Measurements from ENCODE around the gene CHIC2. TPM values are rescaled to one million over a fixed set of nuclear protein-coding genes. Genes with fewer than 3 reads are reported as not detected.

The CHIC2 gene
- total RNA-seq, 1 experiment from 2014 or later: 13.8 TPM

- in situ Hi-C loops (cut with HindIII; ENCODE audit: low pct_unique_long_range_greater_than_20kb, low sequenced_read_pairs): no loop called here
- no peak for DNase-seq (ENCODE audit: low read depth, low spot score)
These were observed 30.9 kb upstream of the CHIC2 start for GRCh38 chr4:54095110-54095825.

DNA sequence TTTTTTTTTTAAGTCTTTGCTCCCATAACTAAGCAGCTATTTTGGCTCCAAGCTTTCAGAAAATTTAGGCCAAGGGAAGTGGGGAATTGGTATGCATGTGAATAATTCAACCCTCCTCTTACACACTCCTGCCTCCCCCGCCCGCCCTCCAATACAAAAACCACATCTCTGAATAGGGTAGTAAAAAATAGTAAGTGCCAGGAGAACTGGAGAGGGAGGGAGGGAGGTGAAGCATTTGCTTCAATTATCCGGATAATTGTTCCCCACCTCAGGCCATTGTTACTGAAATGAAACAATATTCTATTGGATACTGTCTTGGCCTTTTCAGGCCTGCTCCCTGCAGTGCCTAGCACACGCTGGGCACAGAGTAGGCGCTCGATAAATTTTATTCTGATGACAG lies 30.0 kb upstream of the CHIC2 start:
- no peak for DNase-seq (ENCODE audit: low read depth, low spot score)
- in situ Hi-C loops (cut with HindIII; ENCODE audit: low pct_unique_long_range_greater_than_20kb, low sequenced_read_pairs): no loop called here

GRCh38 chr4:54093324-54094240 lies 29.2 kb upstream of the CHIC2 start:
- DNase-seq (ENCODE audit: low read depth, low spot score): no peak
- in situ Hi-C loops (cut with HindIII; ENCODE audit: low pct_unique_long_range_greater_than_20kb, low sequenced_read_pairs): no loop called here

DNA sequence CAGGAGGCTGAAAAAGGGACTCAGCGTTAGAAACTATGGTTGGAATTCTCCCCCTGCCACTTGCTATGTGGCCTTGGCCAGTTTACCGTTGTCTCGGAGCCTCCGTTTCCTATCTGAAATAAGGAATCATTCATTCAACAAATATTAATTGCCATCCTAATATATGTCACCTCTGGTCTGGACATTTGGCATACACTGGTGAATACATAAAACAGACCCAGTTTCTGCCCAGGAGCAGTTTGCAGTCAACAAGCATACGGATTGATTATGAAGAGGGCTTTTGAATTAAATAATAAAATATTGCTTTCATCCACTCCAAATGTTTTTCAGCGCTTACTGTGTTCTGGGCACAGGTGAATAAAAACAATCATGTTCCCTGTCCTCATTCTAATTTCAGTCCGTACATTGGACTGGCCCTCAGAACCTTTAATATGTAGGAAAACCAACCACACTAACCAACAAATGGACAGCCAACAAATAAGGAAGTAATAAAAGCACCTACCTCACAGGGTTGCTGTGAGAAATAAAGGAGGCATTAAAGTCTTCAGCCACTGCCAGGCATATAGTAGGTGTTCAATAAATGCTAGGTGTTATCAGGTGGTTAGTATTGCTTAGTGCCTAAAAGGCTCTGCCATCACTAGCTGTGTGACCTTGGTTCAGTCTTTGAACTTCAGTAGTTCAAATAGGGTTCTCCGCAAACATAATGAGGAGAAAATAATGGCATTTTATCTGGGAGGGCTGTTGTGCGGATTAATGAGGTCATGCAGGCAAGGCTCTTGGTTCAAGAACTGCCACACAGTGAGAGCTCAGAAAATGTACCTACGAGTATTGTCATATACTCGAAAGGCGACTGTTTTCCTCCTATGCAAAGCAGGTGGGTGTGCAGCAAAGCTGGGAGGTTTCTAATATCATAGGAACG lies 28.3 kb upstream of the CHIC2 start:
- no peak for DNase-seq (ENCODE audit: low read depth, low spot score)
- in situ Hi-C loops (cut with HindIII; ENCODE audit: low pct_unique_long_range_greater_than_20kb, low sequenced_read_pairs): no loop called here

- peak; percentile 40 for DNase-seq (ENCODE audit: low read depth, low spot score)
- in situ Hi-C loops (cut with HindIII; ENCODE audit: low pct_unique_long_range_greater_than_20kb, low sequenced_read_pairs): no loop called here
These were observed 27.4 kb upstream of the CHIC2 start for GRCh38 chr4:54091637-54092404.

GRCh38 chr4:54090804-54091623 lies 26.6 kb upstream of the CHIC2 start:
- no peak for DNase-seq (ENCODE audit: low read depth, low spot score)
- in situ Hi-C loops (cut with HindIII; ENCODE audit: low pct_unique_long_range_greater_than_20kb, low sequenced_read_pairs): no loop called here

DNA sequence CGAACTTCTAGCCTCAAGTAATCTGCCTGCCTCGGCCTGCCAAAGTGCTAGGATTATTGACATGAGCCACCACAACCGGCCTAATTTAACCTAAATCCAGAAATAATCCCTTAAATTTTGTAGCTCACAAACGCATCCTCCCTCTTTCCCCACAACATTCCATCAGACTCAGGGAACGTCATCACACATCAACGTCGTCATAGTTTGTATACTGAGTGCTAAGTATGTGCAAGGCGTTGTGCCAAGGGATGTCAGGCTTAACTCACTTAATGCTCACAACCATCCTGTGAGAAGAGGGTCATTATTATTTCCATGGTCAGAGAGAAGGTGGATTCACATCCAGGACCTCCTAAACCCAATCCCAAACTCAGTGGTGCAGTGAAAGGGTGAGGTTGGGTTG lies 26.0 kb upstream of the CHIC2 start:
- in situ Hi-C loops (cut with HindIII; ENCODE audit: low pct_unique_long_range_greater_than_20kb, low sequenced_read_pairs): no loop called here
- DNase-seq (ENCODE audit: low read depth, low spot score): no peak

- in situ Hi-C loops (cut with HindIII; ENCODE audit: low pct_unique_long_range_greater_than_20kb, low sequenced_read_pairs): no loop called here
- no peak for DNase-seq (ENCODE audit: low read depth, low spot score)
These were observed 25.5 kb upstream of the CHIC2 start for GRCh38 chr4:54089875-54090274.

DNA sequence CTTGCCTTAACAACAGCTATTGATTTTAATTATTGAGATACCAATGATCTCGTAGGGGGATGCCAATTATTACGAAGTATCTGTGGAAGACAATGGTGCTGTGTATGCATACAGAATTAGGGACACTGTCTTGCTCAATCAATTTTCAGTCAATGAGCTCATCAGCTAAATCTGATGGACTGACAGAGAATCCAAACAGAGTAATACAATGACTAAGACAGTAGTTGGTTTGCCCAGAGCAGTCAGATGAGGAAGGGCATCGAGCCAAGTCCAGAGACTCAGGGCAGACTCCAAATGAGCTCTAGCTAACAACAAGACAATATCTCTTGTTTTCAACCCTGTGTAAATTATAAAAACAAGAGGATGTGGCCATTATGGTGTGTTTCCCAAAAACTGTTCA lies 20.9 kb upstream of the CHIC2 start:
- peak; percentile 63 for DNase-seq (ENCODE audit: low read depth, low spot score)
- in situ Hi-C loops (cut with HindIII; ENCODE audit: low pct_unique_long_range_greater_than_20kb, low sequenced_read_pairs): no loop called here

DNA sequence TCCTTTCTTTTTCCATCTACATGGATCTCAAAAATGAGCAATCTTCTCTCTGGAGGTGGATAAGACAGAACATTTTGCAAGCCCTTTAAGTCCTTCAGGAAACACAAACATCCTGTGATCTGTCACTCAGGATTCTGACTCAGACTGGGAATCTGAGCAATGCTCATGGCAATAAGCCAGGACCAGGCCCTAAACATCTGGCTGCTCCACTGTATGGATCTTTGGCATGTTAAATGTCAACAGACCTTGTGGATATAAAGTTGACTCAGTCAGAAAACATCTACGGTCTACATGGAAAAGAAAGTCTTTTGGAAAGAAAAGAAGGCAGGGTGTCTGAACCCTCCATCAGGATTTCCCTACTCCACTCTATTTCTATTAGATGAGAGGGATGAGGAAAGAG lies 17.8 kb upstream of the CHIC2 start:
- peak; percentile 67 for DNase-seq (ENCODE audit: low read depth, low spot score)
- in situ Hi-C loops (cut with HindIII; ENCODE audit: low pct_unique_long_range_greater_than_20kb, low sequenced_read_pairs): no loop called here

GRCh38 chr4:54077812-54078211 lies 13.4 kb upstream of the CHIC2 start:
- no peak for DNase-seq (ENCODE audit: low read depth, low spot score)
- in situ Hi-C loops (cut with HindIII; ENCODE audit: low pct_unique_long_range_greater_than_20kb, low sequenced_read_pairs): no loop called here

- in situ Hi-C loops (cut with HindIII; ENCODE audit: low pct_unique_long_range_greater_than_20kb, low sequenced_read_pairs): no loop called here
- DNase-seq (ENCODE audit: low read depth, low spot score): no peak
These were observed 12.3 kb upstream of the CHIC2 start for GRCh38 chr4:54076673-54077072.

DNA sequence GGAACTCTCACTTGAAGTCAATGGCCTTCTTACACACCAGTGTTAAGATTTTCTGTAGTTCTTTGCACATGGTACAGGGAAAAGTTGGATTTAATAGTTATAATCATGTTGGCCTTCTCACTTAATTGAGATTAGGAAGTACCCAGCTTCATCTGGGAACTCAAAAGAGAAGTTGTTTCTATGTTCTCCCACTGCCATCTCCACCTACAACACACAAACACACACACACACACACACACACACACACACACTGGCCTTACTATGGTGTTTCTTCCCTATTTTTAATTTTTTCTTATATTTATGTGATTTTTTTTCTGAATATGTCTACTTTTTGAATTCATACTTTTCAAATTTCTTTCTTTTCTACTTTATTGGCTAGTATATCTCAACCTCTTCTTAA lies 10.0 kb upstream of the CHIC2 start:
- DNase-seq (ENCODE audit: low read depth, low spot score): no peak
- in situ Hi-C loops (cut with HindIII; ENCODE audit: low pct_unique_long_range_greater_than_20kb, low sequenced_read_pairs): no loop called here

- DNase-seq (ENCODE audit: low read depth, low spot score): no peak
- in situ Hi-C loops (cut with HindIII; ENCODE audit: low pct_unique_long_range_greater_than_20kb, low sequenced_read_pairs): no loop called here
These were observed 9.0 kb upstream of the CHIC2 start for GRCh38 chr4:54073271-54073880.

- DNase-seq (ENCODE audit: low read depth, low spot score): no peak
- in situ Hi-C loops (cut with HindIII; ENCODE audit: low pct_unique_long_range_greater_than_20kb, low sequenced_read_pairs): no loop called here
These were observed 2.8 kb upstream of the CHIC2 start for GRCh38 chr4:54067166-54067565.

DNA sequence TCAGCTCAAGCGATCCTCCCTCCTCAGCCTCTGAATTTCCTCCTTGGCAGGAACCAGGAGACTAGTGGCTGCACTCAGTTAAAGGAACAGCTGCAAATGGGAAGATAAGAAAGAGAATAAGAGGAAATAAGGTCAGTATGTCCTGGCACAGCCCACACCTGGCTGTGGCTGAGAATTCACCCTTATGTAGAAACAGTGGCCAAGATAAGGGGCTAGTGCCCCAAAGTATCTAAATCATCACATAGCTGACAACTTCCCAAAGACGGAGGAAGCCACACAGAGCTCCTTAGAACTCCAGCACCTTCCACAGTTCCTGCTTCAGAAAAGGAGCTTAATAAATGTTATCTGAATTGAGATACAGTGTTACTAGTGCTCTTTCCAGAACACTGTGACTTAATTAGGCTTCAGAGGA lies 2.3 kb upstream of the CHIC2 start:
- in situ Hi-C loops (cut with HindIII; ENCODE audit: low pct_unique_long_range_greater_than_20kb, low sequenced_read_pairs): no loop called here

More for the DNA sequence above, 2.3 kb upstream of the CHIC2 start:
- no peak for DNase-seq (ENCODE audit: low read depth, low spot score)

Measured in SK-MEL-5 (cell line).